Measurements from ENCODE around the gene SBK3.
"Not testable (repeated sequence)": the region's sequence is repeated elsewhere in the genome, so short reads cannot be mapped to it uniquely, and the experiment has no call there.

Gene SBK3

GRCh38 chr19:55539090-55539984 lies 6.0 kb downstream of the SBK3 start:
- DNase-seq (ENCODE audit: low read depth), result no peak

GRCh38 chr19:55538132-55538531 lies 7.2 kb downstream of the SBK3 start:
- no peak for DNase-seq (ENCODE audit: low read depth)

GRCh38 chr19:55537741-55538111 lies 7.6 kb downstream of the SBK3 start:
- no peak for DNase-seq (ENCODE audit: low read depth)

- no peak for DNase-seq (ENCODE audit: low read depth)
These were observed 8.2 kb downstream of the SBK3 start, which contains the start of gene SBK2 for GRCh38 chr19:55536951-55537740. SBK2 (minus strand) TSS chr19:55537133; CDS start chr19:55536294, 839 bp downstream.

GRCh38 chr19:55536366-55536765 lies 9.0 kb downstream of the SBK3 start:
- no peak for DNase-seq (ENCODE audit: low read depth)

- no peak for DNase-seq (ENCODE audit: low read depth)
These were observed 9.4 kb downstream of the SBK3 start for GRCh38 chr19:55535965-55536350.

- no peak for DNase-seq (ENCODE audit: low read depth)
These were observed 10.0 kb downstream of the SBK3 start for GRCh38 chr19:55535173-55535964.

GRCh38 chr19:55534280-55534679 lies 11.1 kb downstream of the SBK3 start:
- DNase-seq (ENCODE audit: low read depth), result not testable (repeated sequence)

- no peak for DNase-seq (ENCODE audit: low read depth)
These were observed 14.3 kb downstream of the SBK3 start for GRCh38 chr19:55530996-55531395.

- no peak for DNase-seq (ENCODE audit: low read depth)
These were observed 15.6 kb downstream of the SBK3 start for GRCh38 chr19:55529636-55530234.

GRCh38 chr19:55528030-55528803 lies 17.1 kb downstream of the SBK3 start:
- peak; percentile 22 for DNase-seq (ENCODE audit: low read depth)

- DNase-seq (ENCODE audit: low read depth), result no peak
These were observed 17.9 kb downstream of the SBK3 start for GRCh38 chr19:55527197-55528029.

GRCh38 chr19:55526216-55527196 lies 18.8 kb downstream of the SBK3 start:
- peak; percentile 68 for DNase-seq (ENCODE audit: low read depth)

- no peak for DNase-seq (ENCODE audit: low read depth)
These were observed 19.8 kb downstream of the SBK3 start for GRCh38 chr19:55525289-55526101.

- DNase-seq (ENCODE audit: low read depth), result no peak
These were observed 24.6 kb downstream of the SBK3 start for GRCh38 chr19:55520691-55521292.

- peak; percentile 90 for DNase-seq (ENCODE audit: low read depth)
These were observed 25.7 kb downstream of the SBK3 start for GRCh38 chr19:55519451-55520311.
